Astrocyte (in vitro differentiated cells and primary cell): Measurements from ENCODE around the gene RASEF.

ENCODE experiments used
- EZH2 ChIP-seq: IDR thresholded peaks from 2 replicates; pipeline ENCODE4 v1.6.1; 2012; ENCODE audit warnings: mild to moderate bottlenecking, low read length, inconsistent platforms; ENCODE audit not compliant: insufficient read depth
- TF ChIP-seq, protein P1 (sequence below): IDR thresholded peaks from 2 replicates; pipeline ENCODE4 v1.5.1; 2011; ENCODE audit warnings: low read depth, mild to moderate bottlenecking, inconsistent platforms, low read length, moderate library complexity; ENCODE audit not compliant: insufficient read depth

GRCh38 chr9:82987370-82988189 is 75.4 kb downstream of the RASEF start:
- TF ChIP-seq, protein P1, sequence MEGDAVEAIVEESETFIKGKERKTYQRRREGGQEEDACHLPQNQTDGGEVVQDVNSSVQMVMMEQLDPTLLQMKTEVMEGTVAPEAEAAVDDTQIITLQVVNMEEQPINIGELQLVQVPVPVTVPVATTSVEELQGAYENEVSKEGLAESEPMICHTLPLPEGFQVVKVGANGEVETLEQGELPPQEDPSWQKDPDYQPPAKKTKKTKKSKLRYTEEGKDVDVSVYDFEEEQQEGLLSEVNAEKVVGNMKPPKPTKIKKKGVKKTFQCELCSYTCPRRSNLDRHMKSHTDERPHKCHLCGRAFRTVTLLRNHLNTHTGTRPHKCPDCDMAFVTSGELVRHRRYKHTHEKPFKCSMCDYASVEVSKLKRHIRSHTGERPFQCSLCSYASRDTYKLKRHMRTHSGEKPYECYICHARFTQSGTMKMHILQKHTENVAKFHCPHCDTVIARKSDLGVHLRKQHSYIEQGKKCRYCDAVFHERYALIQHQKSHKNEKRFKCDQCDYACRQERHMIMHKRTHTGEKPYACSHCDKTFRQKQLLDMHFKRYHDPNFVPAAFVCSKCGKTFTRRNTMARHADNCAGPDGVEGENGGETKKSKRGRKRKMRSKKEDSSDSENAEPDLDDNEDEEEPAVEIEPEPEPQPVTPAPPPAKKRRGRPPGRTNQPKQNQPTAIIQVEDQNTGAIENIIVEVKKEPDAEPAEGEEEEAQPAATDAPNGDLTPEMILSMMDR, result no peak
- TF ChIP-seq EZH2, result no peak
